HFF-Myc (cell line): Measurements from ENCODE around the gene SART3.
A peak's percentile ranks its signal among the peaks of the same experiment; 100 is the strongest.

ENCODE experiments used
- DNase-seq: peaks from one replicate; pipeline ENCODE4 v3.0.0-alpha.2; 2011; ENCODE audit warnings: low read depth; ENCODE audit errors: extremely low read depth
- H3K4me3 ChIP-seq: replicated peaks from 2 replicates; pipeline ENCODE4 v1.5.1; 2011; ENCODE audit warnings: low read depth, mild to moderate bottlenecking, control low read depth, low read length
- TF ChIP-seq, protein P1 (sequence below): IDR thresholded peaks from 2 replicates; pipeline ENCODE4 v1.5.1; 2012; ENCODE audit warnings: mild to moderate bottlenecking, low read depth, low read length, control low read depth; ENCODE audit errors: missing control alignments

The SART3 gene

DNA sequence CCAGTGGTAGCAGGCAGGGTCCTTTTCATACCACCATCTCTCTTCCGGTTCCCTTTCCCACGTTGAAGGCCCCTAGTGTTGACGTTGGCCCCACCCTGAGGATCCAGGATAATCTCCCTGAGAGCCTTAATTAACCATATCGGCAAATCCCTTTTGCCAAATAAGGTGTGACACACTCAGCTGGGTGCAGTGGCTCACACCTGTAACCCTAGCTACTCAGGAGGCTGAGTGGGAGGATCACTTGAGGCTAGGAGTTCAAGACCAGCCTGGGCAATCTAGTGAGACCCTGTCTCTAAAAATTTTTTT lies 39.7 kb upstream of the SART3 start:
- TF ChIP-seq, protein P1, sequence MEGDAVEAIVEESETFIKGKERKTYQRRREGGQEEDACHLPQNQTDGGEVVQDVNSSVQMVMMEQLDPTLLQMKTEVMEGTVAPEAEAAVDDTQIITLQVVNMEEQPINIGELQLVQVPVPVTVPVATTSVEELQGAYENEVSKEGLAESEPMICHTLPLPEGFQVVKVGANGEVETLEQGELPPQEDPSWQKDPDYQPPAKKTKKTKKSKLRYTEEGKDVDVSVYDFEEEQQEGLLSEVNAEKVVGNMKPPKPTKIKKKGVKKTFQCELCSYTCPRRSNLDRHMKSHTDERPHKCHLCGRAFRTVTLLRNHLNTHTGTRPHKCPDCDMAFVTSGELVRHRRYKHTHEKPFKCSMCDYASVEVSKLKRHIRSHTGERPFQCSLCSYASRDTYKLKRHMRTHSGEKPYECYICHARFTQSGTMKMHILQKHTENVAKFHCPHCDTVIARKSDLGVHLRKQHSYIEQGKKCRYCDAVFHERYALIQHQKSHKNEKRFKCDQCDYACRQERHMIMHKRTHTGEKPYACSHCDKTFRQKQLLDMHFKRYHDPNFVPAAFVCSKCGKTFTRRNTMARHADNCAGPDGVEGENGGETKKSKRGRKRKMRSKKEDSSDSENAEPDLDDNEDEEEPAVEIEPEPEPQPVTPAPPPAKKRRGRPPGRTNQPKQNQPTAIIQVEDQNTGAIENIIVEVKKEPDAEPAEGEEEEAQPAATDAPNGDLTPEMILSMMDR, result no peak
- no peak overlapping the region for H3K4me3 ChIP-seq
- DNase-seq, result no peak

DNA sequence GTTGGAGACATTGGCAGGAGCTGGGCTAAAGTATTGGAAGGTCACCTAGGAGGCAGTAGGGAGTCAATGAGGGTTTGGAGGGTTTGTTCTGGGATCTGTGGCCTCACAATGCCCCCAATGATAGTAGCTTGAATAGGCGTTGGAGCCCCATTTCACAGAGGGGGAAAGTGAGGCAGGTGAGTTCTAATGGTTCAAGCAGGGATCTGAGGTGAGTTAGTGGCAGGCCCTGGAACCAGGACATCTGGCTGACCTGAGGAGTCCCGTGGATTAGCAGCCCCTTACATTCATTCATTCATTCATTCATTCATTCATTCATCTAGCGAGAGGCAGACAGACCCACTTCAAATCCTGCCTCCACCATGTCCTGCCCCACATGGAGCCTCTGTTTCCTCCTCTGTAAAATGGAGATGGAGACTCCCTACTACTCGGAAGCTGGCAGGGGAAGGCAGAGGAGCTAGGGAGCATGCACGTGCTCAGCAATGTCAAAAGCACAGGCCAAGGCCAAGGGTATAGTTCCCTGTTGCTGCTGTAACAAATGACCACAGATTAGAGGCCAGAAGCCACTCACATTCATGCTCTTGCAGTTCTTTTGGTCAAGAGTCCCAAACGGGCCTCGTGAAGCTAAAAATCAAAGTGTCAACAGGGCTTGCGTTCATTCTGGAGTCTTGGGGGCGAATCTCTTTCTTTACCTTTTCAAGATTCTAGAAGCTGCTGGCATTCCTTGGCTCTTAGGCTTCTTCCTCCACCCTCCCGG lies 39.2 kb upstream of the SART3 start:
- no peak overlapping the region for H3K4me3 ChIP-seq
- TF ChIP-seq, protein P1, result no peak
- DNase-seq, result no peak

DNA sequence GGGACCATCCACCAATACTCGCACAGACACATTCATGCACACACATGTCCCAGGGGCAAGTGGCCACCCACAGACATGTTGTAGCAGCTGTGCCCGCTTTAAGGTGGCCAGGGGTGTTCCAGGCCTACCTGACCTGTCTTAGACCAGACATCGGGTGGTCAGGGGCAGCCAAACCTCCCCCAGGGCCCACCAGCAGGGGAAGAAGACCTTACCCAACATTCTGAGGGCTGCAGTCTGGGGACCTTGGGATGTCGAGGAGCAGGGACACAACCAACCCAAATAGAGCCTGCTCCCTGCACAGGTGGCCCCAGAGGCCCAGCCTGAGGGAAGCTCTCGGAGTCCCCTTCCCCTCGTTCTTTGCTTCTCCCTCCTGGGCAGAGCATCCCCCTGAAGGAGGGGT lies 38.6 kb upstream of the SART3 start:
- H3K4me3 ChIP-seq, result no peak overlapping the region
- no peak for DNase-seq
- TF ChIP-seq, protein P1, result no peak

DNA sequence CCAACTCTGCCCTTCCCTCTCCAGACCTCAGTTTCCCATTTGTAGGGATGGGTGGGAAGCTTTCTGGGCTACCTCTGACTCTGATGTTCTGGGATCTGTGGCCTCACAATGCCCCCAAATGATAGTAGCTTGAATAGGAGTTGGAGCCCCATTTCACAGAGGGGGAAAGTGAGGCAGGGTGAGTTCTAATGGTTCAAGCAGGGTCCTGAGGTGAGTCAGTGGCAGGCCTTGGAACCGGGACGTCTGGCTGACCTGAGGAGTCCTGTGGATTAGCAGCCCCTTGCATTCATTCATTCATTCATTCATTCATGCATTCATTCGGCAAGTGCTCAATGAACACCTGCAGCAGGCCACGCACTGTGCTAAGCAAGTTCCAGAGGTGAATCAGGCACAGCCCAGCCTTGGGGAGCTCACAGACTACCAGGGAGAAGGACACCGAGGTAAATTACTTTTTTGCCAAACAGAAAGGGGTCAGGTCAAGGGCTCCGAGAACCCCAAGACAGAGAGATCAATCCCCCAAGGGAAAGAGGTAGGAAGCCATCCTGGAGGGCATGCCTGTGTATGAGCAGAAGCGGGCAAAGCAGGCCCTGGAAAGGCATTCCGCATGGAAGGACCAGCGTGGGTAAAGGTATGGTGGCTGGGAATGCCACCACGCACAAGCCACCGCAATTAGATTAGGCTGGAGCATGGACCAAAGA lies 37.7 kb upstream of the SART3 start:
- no peak for DNase-seq
- peak overlapping the region; percentile 87 for H3K4me3 ChIP-seq
- TF ChIP-seq, protein P1, result no peak

DNA sequence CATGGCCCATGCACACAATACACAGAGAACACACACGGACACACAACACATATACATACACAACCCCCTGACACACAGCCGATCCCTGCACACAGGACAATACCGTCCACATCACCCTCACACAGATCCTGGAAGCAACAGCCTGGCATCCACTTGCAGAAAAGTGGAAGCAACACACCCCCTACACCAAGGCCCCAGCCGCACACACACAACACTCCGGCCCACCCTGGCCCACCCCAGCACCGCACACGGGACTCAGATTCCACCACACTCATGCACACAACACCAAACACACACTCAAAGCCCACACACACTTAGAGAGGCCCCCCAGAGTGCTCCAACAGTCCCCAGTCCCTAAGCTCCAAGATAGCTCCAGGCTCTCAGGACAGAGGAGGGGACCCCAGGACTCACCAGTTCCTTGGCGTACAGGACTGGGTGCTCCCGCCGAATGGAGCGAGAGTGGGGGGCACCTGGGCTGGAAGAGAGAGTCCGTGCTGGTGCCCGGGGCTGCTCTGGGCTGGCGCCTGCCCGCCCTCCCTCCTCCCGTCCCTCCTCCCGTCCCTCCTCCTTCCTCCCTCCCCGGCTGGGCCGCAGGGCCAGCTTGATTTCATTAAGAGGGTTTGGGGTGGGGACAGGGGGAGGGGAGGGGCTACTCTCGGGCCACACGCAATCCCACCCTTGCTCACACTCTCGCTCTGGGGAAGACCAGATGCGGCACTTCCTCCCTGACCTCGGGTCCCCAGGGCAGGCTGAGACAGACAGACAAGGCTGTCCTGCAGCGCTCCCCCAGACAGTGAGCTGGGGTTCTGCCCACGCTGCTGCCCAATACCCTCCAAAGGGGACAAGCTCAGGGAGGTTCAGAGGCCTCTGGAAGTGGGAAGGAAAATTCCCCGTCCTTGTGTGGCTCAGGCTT lies 36.8 kb upstream of the SART3 start, which contains the start of gene TMEM119:
TMEM119 (minus strand) TSS at position 526 of the 913 bp plus-strand sequence. CDS start 5,701 bp downstream, outside the sequence.
- peak within 1 kb of the TSS; percentile 87 for H3K4me3 ChIP-seq
- DNase-seq, result peak; percentile 65
- TF ChIP-seq, protein P1, result no peak

DNA sequence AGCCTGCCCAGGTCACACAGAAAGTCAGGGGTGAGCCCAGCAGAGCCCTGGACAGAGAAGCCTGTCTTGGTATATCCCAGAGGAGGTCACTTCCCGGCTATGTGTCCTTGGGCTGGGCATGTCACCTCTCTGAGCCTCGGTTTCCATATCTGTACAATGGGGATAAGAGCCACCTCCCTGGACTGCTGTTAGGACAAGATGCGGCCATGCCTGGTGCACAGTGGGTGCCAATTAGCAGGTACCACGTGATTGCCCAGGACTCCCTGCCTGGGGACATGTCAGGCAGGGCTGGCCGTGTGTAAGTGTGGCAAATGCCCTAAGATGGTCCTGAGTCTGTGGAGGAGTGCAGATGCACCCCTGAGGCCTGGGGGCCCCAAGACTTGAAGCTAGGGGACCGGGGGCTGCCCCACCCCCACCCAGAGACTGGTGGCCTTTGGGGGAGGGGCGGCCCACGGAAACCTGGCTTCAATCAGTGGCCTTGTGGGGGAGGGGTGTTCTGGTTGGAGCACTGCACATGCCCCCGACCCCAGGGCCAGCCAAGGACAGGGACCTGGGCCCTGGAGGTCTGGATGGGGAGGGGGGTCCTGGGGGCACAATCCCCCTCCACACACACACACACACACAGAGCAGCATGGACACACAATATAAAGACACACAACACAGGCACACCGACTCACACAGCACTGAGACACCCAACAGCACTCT lies 36.0 kb upstream of the SART3 start:
- TF ChIP-seq, protein P1, result no peak
- DNase-seq, result no peak
- peak overlapping the region; percentile 87 for H3K4me3 ChIP-seq
